HG02852 (cell line): Measurements from ENCODE around the gene MYO7B.

ENCODE experiments used
- ATAC-seq: cut with Tn5 transposase; IDR thresholded peaks from one replicate; pipeline ENCODE4 v1.9.1; 2021; ENCODE audit warnings: mild to moderate bottlenecking, moderate library complexity; ENCODE audit not compliant: unreplicated experiment

MYO7B gene

DNA sequence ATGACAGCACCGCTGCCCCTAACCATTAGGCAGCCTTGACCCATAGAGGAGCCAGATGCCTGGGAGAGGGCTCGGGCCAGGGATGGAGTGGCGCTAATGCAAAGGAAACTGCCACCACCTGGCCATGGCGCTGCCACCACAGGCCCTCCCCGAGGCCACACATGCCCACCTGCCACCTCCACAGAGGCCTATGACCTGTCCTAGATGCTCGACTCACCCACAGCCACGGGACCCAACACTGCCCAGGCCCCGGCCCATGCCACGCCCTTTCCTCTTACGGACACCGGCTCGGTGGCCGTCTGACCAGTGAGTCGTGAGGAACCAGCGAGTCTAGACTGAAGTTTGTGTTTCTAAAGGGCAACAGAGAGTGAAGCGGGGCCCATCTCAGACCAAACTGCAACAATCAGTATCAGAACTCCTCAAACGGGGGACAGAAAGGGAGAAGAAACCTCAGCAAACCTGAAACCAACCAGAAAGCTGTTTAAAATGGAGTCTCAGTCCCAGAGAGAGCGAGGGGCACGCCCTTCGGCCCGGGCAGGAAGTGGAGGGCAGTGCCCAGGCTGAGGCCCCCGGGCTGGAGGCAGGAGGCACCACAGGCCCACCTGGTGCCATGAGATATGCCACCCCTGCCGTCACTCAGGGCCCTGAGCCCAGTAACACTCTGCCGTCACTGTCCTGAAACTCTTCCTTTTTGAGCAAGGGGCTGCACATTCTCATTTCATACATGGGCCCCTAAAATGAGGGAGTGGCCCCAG lies 111.2 kb downstream of the MYO7B start:
- no peak for ATAC-seq

DNA sequence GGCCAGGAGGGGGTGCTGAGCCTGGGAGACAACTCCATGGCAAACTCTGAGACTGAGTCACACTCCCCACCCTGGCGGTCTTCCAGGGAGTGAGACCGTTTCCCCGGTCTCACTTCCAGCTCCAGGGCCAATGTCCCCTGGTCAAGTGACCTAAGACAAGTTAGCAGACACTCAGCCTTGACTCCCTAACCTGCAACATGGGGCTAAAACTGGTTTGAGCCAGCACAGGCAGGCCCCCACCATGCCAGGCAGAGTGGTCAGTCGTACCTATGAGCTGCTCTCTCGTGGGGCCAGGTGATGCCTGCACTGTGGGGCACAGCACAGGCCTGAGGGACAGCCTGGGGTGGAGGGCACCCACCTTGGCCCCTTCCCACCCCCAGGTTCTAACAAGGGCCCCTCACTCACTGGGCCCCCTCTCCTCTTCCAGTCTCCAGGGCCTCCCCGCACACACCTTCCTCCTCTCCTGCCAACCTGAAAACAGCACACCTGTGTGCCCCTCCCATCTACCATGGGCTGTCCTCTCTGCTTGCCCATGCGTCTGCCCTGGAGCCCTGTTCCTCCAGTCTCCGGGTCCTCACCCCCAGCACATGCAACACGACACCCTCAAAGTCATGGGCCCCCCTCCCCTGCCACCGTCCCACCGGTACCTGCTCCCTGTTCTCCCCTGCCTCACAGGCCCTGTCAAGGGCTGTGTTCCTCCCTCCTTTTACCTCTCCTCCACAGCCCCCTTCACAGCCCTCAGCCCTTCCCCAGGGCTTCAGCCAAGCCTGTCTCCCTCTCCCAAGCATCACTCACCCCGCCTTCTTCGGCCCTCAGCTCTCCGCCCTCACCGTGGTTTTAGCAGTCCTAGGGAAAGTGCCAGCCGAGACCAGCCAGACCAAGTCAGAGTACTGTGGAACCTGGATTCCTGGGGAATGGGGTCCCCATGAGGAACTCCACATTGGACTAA lies 112.0 kb downstream of the MYO7B start:
- ATAC-seq: no peak

DNA sequence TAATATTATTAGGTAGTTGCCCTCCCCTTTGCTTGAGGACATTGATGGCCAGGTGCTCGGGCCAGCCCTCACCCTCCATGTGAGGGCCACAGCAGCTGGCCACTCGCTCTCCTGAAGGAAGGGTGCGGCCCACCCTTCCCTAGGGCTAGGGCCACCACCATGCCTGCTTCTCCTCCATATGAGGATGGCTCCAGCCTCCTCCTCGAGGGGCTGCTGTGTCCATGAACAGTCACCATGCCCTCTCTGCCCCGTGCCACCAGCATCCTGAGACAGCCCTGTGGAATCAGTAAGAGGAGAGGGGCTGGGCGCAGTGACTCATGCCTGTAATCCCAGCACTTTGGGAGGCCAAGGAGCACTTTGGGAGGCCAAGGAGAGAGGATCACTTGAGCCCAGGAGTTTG lies 112.8 kb downstream of the MYO7B start:
- ATAC-seq: no peak

DNA sequence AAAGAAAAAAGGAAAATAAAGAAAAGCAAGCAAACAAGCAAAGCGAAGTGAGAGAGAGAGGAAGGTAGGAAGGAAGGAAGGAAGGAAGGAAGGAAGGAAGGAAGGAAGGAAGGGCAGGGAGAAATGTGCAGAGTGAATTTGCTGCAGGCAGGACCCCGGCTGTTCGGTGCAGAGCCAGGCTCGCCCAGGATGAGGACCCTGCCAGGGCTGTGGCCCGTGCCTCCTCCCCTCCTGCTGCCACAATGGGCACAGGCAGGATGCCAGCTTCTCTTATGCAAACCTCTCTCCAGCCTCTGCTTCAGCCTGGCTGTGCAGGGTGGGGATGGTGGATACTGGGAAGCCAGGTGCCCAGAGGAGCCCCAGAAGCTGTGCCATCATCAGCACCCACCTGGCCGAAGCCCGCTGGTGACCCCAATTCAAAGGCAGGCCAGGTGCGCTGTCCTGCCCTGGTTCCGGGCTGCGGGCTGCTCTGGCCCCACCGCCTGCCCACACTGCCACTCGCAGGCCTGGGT lies 113.7 kb downstream of the MYO7B start:
- no peak for ATAC-seq

DNA sequence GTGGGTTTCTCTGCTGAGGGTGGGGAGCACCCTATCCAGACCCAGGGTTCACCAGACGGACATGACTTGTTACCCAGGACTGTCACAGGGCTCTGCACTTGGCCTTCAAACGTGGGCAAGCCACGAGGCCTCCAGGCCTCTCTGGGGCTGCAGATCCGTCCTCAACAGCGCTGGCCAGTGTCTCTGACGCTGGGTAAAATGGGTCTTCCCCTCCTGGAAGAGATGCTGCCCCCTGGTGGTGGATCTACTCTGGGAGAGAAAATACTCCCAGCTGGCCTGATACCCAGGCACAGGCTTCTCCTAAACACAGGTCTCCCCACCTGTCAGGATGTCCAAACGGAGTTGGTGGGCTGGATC lies 114.2 kb downstream of the MYO7B start:
- peak; percentile 74 for ATAC-seq

DNA sequence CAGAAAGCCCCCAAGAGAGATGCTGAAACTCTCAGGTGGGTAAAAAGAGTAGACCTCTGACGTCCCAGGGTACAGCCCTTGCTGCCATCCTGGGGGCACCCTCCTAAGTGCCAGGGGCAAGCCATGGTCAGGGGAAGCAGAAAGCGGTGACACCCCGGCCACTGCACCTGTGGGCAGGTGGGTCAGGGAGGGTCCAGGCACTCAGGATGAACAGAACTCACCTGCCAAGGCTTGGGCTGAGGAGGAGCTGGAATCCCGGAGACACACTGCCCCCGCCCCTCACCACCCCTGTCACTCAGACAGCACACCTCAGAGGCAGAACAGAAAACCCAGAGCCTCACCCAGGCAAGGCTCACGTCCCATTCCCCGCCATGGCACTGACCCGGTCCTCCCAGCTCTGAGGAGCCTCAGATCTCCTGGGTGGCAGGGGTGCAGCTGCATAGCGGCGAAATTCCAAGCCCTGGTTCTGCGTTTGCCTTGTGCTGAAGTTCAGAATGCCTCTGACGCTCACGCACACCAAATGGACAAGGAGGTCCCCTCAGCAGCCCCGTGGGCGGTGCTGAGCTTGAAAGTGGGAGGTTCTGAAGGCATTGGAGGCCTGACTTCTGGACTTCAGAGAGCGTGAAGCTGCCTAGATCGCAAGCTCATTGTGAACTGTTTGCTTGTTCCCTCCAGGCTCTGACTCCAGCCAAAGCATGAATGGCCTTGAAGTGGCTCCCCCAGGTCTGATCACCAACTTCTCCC lies 114.7 kb downstream of the MYO7B start:
- no peak for ATAC-seq

DNA sequence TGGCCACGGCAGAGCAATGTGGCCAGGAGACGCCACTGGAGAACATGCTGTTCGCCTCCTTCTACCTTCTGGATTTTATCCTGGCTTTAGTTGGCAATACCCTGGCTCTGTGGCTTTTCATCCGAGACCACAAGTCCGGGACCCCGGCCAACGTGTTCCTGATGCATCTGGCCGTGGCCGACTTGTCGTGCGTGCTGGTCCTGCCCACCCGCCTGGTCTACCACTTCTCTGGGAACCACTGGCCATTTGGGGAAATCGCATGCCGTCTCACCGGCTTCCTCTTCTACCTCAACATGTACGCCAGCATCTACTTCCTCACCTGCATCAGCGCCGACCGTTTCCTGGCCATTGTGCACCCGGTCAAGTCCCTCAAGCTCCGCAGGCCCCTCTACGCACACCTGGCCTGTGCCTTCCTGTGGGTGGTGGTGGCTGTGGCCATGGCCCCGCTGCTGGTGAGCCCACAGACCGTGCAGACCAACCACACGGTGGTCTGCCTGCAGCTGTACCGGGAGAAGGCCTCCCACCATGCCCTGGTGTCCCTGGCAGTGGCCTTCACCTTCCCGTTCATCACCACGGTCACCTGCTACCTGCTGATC lies 115.4 kb downstream of the MYO7B start:
- no peak for ATAC-seq

DNA sequence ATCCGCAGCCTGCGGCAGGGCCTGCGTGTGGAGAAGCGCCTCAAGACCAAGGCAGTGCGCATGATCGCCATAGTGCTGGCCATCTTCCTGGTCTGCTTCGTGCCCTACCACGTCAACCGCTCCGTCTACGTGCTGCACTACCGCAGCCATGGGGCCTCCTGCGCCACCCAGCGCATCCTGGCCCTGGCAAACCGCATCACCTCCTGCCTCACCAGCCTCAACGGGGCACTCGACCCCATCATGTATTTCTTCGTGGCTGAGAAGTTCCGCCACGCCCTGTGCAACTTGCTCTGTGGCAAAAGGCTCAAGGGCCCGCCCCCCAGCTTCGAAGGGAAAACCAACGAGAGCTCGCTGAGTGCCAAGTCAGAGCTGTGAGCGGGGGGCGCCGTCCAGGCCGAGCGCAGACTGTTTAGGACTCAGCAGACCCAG lies 115.9 kb downstream of the MYO7B start:
- ATAC-seq: no peak

DNA sequence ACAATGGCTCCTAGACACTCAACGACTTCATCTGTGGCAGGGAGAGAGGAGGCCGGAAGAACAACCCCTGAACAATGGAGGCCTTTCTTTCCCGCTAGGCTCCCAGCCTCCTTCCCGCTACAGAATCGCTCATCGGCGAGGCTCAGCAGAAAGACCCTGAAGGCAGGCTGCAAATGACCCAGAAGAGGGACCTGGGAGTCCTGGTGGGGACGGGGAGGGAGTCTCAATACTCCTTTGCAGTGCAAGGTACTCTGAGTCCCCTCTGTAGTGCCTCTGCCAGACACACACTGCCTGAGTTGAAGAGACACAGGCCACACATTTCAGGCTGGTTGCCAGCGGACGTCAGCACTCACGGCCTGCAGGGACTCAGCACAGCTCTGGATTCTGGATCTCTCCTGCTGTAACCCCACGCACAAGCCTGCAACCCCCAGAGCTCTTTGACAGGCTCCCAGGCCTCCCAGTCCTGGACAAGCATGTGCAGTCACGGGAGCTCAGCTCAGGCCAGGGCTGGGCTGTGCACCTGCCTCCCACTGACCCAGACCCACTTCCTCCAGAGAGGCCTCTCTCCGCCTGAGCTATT lies 116.6 kb downstream of the MYO7B start:
- ATAC-seq: no peak

DNA sequence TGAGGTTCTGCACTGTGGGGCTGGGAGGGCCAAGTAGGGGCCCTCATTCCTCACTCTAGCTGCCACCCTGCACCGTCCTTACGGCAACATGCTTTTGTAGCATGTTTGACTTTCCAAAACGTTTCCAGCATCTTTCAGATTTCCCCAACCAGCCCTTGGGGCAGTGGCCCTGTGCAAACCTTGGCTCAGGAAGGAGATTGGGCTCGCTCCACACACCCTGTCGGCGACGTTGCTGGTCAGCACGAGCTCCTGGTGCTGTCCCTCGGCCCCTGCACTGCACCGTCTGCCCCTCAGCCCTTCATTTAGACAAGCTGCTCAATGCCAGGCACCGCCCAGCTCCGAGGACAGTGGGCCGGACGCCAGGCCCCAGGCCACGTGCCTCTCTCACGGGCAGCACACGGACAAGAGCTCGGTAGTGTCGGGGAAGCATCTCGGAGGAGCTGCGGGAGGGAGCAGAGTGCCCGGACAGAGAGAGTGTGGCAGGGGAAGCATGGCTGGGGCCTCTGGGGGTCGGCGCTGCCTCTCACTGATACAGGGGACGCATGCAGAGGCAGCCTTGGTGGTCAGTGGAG lies 117.4 kb downstream of the MYO7B start:
- ATAC-seq: no peak

DNA sequence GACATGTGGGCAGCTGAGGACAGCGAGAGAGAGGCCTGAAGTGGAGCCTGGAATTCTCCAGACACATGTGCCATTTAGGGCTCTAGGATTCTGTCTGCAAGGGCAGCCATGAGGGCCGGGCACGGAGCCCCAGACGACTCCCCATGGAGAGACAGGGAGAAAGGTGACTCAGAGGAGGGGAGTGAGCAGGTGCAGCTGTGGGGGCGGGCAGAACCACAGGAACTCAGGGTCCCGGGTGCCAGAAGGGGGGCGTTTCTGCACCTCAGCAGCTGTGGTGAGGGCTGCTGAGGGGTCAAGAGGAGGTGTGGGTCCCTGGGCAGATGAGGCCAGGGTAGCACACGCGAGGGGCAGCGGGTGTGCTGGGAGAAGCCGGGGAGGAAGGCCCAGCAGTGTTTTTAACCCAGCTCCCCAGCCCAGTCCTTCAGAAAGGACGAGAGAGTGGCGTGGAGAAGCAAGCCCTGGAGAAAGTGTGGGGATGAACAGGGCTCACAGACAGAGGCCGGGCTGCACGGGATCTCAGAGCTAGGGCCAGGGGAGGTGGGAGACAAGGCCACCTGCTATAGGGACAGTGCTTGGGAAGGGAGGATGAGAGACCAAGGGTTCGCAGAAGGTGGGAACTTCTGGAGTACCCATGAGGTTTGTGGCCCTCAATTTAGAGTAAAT lies 118.1 kb downstream of the MYO7B start:
- ATAC-seq: no peak

DNA sequence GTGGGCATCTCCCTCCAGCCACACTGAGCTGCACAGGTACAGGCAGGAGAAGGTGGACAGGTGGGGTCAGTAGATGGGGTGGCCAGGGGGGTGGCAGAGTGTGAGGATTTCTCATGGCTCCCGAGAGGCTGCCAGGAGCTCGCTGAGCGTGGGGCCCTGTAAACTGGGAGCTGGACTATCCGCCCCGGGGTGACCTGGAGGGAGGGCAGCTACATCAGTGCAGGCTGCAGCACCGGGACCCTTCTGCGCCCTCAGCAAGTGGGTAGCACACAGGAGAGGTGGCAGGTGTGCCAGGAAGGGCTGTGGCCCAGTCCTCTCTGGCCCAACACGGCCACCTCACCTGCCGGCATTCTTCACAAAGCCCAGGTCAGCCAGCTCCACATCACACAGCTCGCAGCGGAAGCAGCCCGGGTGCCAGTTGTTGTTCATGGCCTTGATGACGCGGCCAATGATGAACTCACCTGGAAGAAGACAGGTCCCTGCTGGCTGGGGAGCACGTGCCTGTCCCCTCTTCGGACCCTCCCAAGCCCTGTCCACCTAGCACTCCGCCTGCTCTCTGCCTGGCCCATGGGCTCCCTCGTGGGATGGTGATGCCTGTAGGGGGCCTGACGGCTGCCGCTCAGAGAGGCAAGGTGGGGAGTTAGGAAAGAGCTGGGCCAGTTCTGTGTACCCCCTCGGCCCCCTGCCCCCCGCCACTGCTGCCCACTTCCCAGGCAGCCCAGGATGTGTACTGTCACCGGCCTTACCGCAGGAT lies 118.8 kb downstream of the MYO7B start:
- ATAC-seq: no peak

DNA sequence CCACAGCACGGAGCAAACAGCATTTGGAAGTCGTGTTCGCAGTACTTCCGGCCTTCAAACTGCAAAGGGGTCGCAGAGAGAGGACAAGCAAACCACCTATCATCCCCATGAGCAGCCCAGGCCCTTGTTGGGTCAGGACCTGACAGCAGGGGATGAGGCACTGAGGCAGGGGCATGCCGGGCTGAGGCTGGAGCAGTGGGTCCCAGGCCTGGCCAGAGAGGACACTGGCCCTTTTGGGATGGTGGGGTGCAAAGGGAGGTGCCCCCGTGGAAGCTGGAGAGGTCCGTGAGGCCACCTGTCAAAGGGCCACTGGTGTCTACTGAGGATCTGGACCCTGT lies 119.3 kb downstream of the MYO7B start:
- no peak for ATAC-seq

DNA sequence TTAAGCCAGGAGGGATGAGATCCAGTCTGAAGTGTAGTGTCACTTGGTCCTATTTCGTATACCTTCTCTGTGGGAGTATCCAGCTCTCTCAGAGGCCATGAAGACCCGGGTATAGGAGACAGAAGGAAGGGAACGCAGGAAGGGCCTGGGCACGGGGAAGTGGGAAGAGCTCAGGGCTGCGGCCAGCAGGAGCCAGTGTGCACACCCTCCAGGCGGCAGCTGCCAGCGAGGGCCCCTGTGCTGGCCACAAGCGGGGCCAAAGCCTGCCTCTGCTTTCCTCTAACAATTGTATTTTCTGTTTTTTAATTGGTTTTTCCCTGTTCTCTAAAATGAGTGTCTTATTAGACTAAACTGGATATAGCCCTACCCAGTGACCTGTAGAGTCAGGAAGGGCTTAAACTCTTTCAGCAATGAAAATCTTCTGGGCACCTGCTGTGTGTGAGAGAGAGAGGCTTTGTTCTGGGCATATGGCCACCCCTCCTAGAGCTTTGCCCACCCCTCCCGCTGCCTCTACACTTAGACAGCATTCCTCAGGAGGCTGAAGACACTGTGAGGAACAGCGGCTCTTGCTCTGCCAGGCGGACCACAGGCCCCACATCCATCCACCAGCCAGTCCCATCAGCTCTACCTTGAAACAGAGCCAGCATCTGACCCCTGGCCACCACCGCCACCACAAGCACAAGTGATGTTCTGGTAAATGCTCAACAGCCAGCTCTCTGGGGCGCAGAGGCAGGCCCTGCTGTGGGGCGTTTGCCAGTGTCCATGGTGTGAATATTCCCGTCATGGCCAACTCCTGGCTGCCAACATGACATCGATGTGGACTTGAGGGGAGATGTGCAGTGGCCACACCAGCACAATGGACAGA lies 120.0 kb downstream of the MYO7B start:
- ATAC-seq: no peak

DNA sequence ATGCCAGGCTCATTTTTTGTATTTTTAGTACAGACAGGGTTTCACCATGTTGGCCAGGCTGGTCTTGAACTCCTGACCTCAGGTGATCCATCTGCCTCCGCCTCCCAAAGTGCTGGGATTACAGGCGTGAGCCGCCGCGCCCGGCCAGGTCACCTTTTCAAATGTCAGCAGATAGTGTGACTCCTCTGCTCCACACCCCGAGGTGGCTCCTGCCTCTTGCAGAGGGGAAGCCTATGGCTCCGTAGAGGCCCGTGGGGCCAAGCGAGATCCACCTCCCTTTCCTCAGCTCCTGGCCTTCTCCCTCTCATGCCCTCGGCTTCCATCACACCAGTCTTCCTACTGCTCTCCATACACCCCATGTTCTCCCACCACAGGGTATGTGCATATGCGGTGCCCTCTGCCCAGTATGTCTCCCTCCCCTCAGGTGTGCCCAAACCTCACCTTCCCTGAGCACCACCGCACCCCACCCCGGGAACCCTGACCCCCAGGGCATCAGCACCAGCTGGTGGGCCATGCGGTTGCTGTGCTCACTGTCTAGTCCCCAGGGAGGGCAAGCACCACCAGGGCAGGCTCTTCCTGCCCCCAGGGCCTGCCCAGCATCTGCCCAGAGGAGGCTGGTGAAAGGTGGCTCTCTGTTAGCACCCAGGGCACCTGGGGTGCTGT lies 121.2 kb downstream of the MYO7B start:
- no peak for ATAC-seq

DNA sequence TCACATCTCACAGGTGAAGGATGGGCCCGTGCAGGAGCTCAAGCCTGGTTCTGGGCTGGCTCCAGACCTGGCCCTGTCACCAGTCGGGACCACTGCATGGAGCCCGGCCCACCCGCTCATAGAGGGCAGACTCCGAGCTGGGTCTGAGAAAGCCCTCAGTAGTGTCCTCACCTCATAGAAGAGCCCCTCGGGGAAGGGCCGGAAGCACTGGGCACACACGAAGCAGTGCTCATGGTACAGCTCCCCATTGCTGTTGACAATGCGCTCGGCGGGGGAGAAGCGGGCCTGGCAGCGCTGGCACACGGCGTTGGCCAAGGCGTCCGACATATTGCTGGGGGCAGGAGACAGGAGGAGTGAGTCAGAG lies 121.7 kb downstream of the MYO7B start:
- ATAC-seq: no peak

DNA sequence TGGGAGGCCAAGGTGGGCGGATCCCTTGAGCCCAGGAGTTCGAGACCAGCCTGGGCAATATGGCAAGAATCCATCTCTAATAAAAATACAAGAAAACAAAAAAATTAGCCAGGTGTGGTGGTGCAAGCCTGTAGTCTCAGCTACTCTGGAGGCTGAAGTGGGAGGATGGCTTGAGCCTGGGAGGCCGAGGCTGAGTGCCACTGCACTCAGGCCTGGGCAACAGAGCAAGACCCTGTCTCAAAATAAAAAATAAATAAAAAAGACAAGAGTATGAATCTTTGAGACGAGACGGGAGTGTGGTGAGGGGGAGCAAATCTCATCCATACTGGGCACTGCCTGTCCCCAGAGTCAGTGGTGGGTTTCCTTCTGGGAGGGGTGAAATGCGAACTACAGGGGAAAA lies 122.7 kb downstream of the MYO7B start:
- ATAC-seq: no peak
